Trophoblast cell (in vitro differentiated cells and primary cell): Measurements from ENCODE around the gene PSD2.

Experiments
- DNase-seq, 2 donors: peaks; one replicate each; pipeline ENCODE4 v3.0.0-alpha.2; 2016
- H2AFZ ChIP-seq: 2 replicates; pipeline ENCODE4 v1.6.1; 2013; ENCODE audit warnings: low read length, moderate library complexity, mild to moderate bottlenecking; ENCODE audit not compliant: insufficient read depth, poor library complexity
- H2AK5ac ChIP-seq: 2 replicates; pipeline ENCODE4 v1.6.1; 2013; ENCODE audit warnings: mild to moderate bottlenecking, low read length
- H2BK120ac ChIP-seq: 2 replicates; pipeline ENCODE4 v1.6.1; 2013; ENCODE audit warnings: low read length, mild to moderate bottlenecking, moderate library complexity; ENCODE audit not compliant: insufficient read depth, poor library complexity
- H2BK12ac ChIP-seq: 2 replicates; pipeline ENCODE4 v1.6.1; 2013; ENCODE audit warnings: mild to moderate bottlenecking, low read length, moderate library complexity
- H2BK5ac ChIP-seq: 2 replicates; pipeline ENCODE4 v1.6.1; 2013; ENCODE audit warnings: low read length, low read depth, moderate library complexity, mild to moderate bottlenecking; ENCODE audit not compliant: poor library complexity
- H3K14ac ChIP-seq: 2 replicates; pipeline ENCODE4 v1.6.1; 2013; ENCODE audit warnings: mild to moderate bottlenecking, low read length
- H3K18ac ChIP-seq: 2 replicates; pipeline ENCODE4 v1.6.1; 2013; ENCODE audit warnings: mild to moderate bottlenecking, low read length
- H3K23ac ChIP-seq: 2 replicates; pipeline ENCODE4 v1.6.1; 2013; ENCODE audit warnings: low read length
- H3K27ac ChIP-seq: 2 replicates; pipeline ENCODE4 v1.5.1; 2013; ENCODE audit warnings: low read depth, mild to moderate bottlenecking, inconsistent platforms, low read length, moderate library complexity
- H3K27me3 ChIP-seq: 2 replicates; pipeline ENCODE4 v1.6.1; 2013; ENCODE audit warnings: inconsistent platforms, mild to moderate bottlenecking, low read length, moderate library complexity; ENCODE audit not compliant: insufficient read depth
- H3K36me3 ChIP-seq, 2 experiments: 1 replicate in 1 of 2; 2 replicates in 1 of 2; pipeline ENCODE4 v1.6.1; 2013; ENCODE audit warnings: low read length in 2 of 2, mild to moderate bottlenecking in 2 of 2, moderate library complexity in 1 of 2; ENCODE audit not compliant: insufficient read depth in 2 of 2, control insufficient read depth in 1 of 2
- H3K4ac ChIP-seq: 2 replicates; pipeline ENCODE4 v1.6.1; 2013; ENCODE audit warnings: low read depth, mild to moderate bottlenecking, low read length, moderate library complexity
- H3K4me1 ChIP-seq, 2 experiments: 1 replicate in 1 of 2; 2 replicates in 1 of 2; pipeline ENCODE4 v1.6.1; 2013; ENCODE audit warnings: low read length in 2 of 2, mild to moderate bottlenecking in 2 of 2, moderate library complexity in 1 of 2; ENCODE audit not compliant: insufficient read depth in 2 of 2, control insufficient read depth in 1 of 2
- H3K4me2 ChIP-seq: 2 replicates; pipeline ENCODE4 v1.6.1; 2013; ENCODE audit warnings: inconsistent platforms, mild to moderate bottlenecking, low read length, moderate library complexity
- H3K4me3 ChIP-seq: 2 replicates; pipeline ENCODE4 v1.5.1; 2013; ENCODE audit warnings: mild to moderate bottlenecking, low read depth, low read length, inconsistent platforms
- H3K79me1 ChIP-seq: one replicate; pipeline ENCODE4 v1.6.1; 2013; ENCODE audit warnings: low read length
- H3K79me2 ChIP-seq: 2 replicates; pipeline ENCODE4 v1.6.1; 2013; ENCODE audit warnings: low read length, mild to moderate bottlenecking; ENCODE audit not compliant: control insufficient read depth, insufficient read depth, poor library complexity
- H3K9ac ChIP-seq: 2 replicates; pipeline ENCODE4 v1.6.1; 2013; ENCODE audit warnings: mild to moderate bottlenecking, low read length
- H3K9me3 ChIP-seq: 2 replicates; pipeline ENCODE4 v1.6.1; 2013; ENCODE audit warnings: low read depth, mild to moderate bottlenecking, control low read depth, inconsistent platforms, low read length; ENCODE audit not compliant: insufficient read depth
- H4K12ac ChIP-seq: 2 replicates; pipeline ENCODE4 v1.6.1; 2013; ENCODE audit warnings: low read depth, mild to moderate bottlenecking, low read length, moderate library complexity
- H4K8ac ChIP-seq: 2 replicates; pipeline ENCODE4 v1.6.1; 2013; ENCODE audit warnings: low read depth, mild to moderate bottlenecking, low read length, moderate library complexity
- H4K91ac ChIP-seq: one replicate; pipeline ENCODE4 v1.6.1; 2013; ENCODE audit warnings: low read depth, mild to moderate bottlenecking, low read length, moderate library complexity
- WGBS: extraction: QIAGEN DNeasy Blood & Tissue Kit; methylation state at CpG from one replicate; pipeline ENCODE4 v1.1.7; 2013; ENCODE audit warnings: missing lambda C conversion rate; ENCODE audit not compliant: insufficient read length, insufficient coverage; ENCODE audit errors: extremely low coverage; 5-methylcytosine and 5-hydroxymethylcytosine counted together

The PSD2 gene

DNA sequence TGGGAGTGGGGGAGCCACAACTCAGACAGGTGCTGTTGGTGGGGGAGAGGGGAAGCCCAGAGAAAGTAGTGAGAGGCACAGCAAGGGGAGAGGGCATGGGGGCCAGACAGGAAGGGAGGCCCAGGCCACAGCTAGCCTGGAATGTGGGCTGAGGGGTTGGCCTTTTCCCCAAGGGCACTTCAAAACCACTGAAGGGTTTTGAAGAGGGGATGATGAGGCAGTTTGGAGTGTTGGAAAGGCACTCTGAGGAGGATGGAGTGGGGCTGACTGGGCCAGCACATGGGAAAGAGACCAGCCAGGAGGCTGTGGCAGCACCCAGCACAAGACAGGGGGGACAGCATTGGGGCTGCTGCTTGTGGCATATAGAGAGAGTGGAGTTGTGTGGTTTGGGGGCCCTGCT, 3.8 kb downstream of the PSD2 start:
- H3K79me2 ChIP-seq = no peaks in the 10 kb centered on the region
- H2BK5ac ChIP-seq = no peak overlapping the region
- no peak overlapping the region for H3K4me3 ChIP-seq
- no peak overlapping the region for H4K91ac ChIP-seq
- no peak overlapping the region for H4K12ac ChIP-seq
- H3K18ac ChIP-seq = no peak overlapping the region
- H3K23ac ChIP-seq = no peak overlapping the region
- no peak overlapping the region for H3K9ac ChIP-seq
- no peak for DNase-seq
- H2BK12ac ChIP-seq = no peak overlapping the region
- H3K36me3 ChIP-seq = no peaks in the 10 kb centered on the region
- H3K14ac ChIP-seq = no peak overlapping the region
- H2AFZ ChIP-seq = no peak overlapping the region
- H3K79me1 ChIP-seq = no peaks in the 10 kb centered on the region
- no peak overlapping the region for H3K27ac ChIP-seq
- H2AK5ac ChIP-seq = no peak overlapping the region
- no peak overlapping the region for H4K8ac ChIP-seq
- H3K9me3 ChIP-seq = peaks cover 6% of the 10 kb centered on the region
- H3K4me2 ChIP-seq = no peak overlapping the region
- no peaks in the 10 kb centered on the region for H3K4me1 ChIP-seq
- H2BK120ac ChIP-seq = no peak overlapping the region
- peaks cover 48% of the 10 kb centered on the region for H3K27me3 ChIP-seq
- H3K4ac ChIP-seq = no peak overlapping the region

DNA sequence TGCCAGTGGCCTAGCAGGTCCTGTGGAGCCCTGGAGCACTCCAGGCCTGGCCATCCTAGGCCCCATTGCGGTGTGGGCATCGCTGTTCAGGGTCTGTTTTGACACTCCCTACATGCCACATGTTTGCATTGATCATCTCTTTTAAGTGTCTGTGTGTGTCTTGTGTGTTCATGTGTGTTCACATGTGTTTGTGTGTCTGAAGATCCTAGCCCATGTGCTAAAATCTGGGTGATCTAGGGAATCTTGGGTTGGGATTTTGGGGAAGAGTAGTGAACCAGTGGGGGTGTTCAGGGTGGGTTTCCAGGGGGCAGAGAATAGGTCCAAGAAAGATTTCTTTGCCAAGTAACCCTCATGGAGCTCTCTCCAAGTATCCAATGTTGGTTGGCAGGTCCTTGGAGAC, 8.4 kb downstream of the PSD2 start:
- Histone ChIP-seq H3K79me2 (no peaks in the 10 kb centered on the region), H3K27me3 (peaks cover 8% of the 10 kb centered on the region), H3K18ac (no peak overlapping the region), H2AFZ (no peak overlapping the region), H3K14ac (no peak overlapping the region), H4K12ac (no peak overlapping the region), H3K79me1 (no peaks in the 10 kb centered on the region), H3K36me3 (no peaks in the 10 kb centered on the region), H3K9ac (no peak overlapping the region), H2BK12ac (no peak overlapping the region), H2BK120ac (no peak overlapping the region), H4K91ac (no peak overlapping the region), H3K9me3 (peaks cover 4% of the 10 kb centered on the region), H3K4me3 (no peak overlapping the region), H3K27ac (no peak overlapping the region), H2AK5ac (no peak overlapping the region), H4K8ac (no peak overlapping the region), H3K4me1 (peaks cover 0 to 2% of the 10 kb centered on the region in 2 experiments), H3K23ac (no peak overlapping the region), H2BK5ac (no peak overlapping the region), H3K4me2 (no peak overlapping the region), H3K4ac (no peak overlapping the region)
- WGBS = no CpG with 5 or more reads among the region's 2 CpGs
- no peak for DNase-seq

DNA sequence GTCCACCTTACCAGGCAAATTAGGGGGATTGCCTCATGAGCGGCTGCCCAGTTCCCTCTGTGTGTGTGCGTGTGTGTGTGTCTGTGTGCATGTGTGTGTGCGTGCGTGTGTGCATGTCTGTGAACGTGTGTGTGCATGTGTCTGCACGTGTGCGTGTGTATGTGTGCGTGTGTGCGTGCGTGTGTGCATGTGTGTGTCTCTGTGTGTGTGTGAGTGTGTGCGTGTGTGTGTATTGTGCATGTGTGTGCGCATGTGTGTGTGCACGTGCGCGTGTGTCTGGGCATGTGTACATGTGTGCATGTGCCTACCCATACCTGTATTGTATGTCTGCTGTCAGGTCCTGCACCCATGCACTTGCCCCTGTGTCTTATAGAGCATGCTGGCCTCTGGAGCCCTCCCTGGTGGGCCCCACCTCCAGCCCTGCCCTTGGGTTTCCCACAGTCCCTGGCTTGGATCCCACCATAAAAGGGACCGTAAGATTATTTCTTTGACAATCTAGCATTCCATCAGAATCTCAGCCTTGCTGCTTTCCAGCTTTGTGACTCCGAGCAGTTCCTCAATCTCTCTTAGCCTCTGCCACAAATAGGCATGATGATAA, 9.3 kb downstream of the PSD2 start:
- H2BK5ac ChIP-seq = no peak overlapping the region
- no peak for DNase-seq
- H3K79me1 ChIP-seq = no peaks in the 10 kb centered on the region
- no peak overlapping the region for H4K8ac ChIP-seq
- no peak overlapping the region for H2BK12ac ChIP-seq
- H3K14ac ChIP-seq = no peak overlapping the region
- H3K23ac ChIP-seq = peak overlapping the region; percentile 43
- no peak overlapping the region for H4K91ac ChIP-seq
- no peak overlapping the region for H2AFZ ChIP-seq
- peaks cover 2% of the 10 kb centered on the region for H3K27me3 ChIP-seq
- H2AK5ac ChIP-seq = no peak overlapping the region
- H3K18ac ChIP-seq = no peak overlapping the region
- H3K79me2 ChIP-seq = no peaks in the 10 kb centered on the region
- no peak overlapping the region for H3K27ac ChIP-seq
- H3K9me3 ChIP-seq = peaks cover 4% of the 10 kb centered on the region
- peaks cover 0 to 2% of the 10 kb centered on the region in 2 experiments for H3K4me1 ChIP-seq
- H3K4me3 ChIP-seq = peak overlapping the region; percentile 62
- no peak overlapping the region for H2BK120ac ChIP-seq
- H3K4me2 ChIP-seq = no peak overlapping the region
- no peak overlapping the region for H3K9ac ChIP-seq
- no peak overlapping the region for H3K4ac ChIP-seq
- H3K36me3 ChIP-seq = no peaks in the 10 kb centered on the region
- WGBS = no CpG with 5 or more reads among the region's 17 CpGs
- H4K12ac ChIP-seq = no peak overlapping the region

DNA sequence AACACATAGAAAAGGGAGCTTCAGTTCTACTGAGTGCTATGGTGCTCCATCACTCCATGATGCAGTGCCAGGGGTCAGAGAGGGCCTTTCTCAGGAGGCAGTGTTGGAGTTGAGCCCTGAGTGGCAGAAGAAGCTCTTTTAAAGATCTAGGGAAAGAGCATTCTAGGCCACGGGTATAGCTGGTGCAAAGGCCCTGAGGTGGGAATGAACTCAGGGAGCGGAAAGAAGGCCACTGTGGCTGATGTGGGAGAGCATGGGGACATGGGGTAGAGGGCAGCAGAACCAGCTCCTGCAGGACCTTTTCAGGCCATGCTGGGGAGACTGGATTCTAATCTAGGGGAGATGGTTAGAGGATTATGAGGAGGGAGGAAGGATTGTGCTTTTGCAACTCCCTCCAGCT, 9.9 kb downstream of the PSD2 start:
- H2BK5ac ChIP-seq = no peak overlapping the region
- no peak overlapping the region for H3K23ac ChIP-seq
- H3K18ac ChIP-seq = no peak overlapping the region
- no peak overlapping the region for H3K9ac ChIP-seq
- H3K4me2 ChIP-seq = no peak overlapping the region
- peaks cover 4% of the 10 kb centered on the region for H3K9me3 ChIP-seq
- no peak overlapping the region for H2BK12ac ChIP-seq
- no peak overlapping the region for H3K4ac ChIP-seq
- DNase-seq = no peak
- WGBS = no CpG with 5 or more reads among the region's 2 CpGs
- H4K91ac ChIP-seq = no peak overlapping the region
- H4K12ac ChIP-seq = no peak overlapping the region
- H3K4me1 ChIP-seq = peaks cover 0 to 2% of the 10 kb centered on the region in 2 experiments
- no peak overlapping the region for H2BK120ac ChIP-seq
- H2AFZ ChIP-seq = no peak overlapping the region
- H2AK5ac ChIP-seq = no peak overlapping the region
- H3K27me3 ChIP-seq = peaks cover 2% of the 10 kb centered on the region
- no peaks in the 10 kb centered on the region for H3K36me3 ChIP-seq
- H3K4me3 ChIP-seq = no peak overlapping the region
- no peaks in the 10 kb centered on the region for H3K79me1 ChIP-seq
- no peak overlapping the region for H4K8ac ChIP-seq
- no peaks in the 10 kb centered on the region for H3K79me2 ChIP-seq
- H3K27ac ChIP-seq = no peak overlapping the region
- no peak overlapping the region for H3K14ac ChIP-seq
